Right kidney (tissue), 1 donor: Measurements from ENCODE around the gene SLC39A12.

Source experiments
- DNase-seq: peaks from one replicate; pipeline ENCODE4 v3.0.0-alpha.2; 2016

The SLC39A12 gene

DNA sequence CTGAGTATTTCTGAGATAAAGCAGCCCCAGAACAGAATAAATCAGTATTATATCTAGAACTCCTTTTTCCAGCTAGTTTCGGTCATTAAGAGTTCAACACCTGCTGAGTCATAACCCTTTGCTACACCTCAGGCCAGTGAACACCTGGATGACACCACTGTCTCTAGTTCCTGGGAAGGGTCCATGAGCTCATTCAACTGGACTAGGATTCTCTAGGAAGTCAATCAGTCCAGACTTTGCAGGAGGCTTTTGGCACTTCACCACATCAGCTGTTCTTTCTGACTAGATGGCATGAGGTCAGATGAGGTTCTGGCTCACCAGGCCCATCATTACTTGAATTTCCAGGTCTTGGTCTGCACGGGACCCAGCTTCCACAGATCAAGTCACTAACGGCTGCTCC lies 11.7 kb downstream of the SLC39A12 start:
- no peak for DNase-seq

GRCh38 chr10:17965649-17966235 lies 14.0 kb downstream of the SLC39A12 start:
- DNase-seq = no peak

- no peak for DNase-seq
Measured at GRCh38 chr10:17974505-17974904, 22.8 kb downstream of the SLC39A12 start.

DNA sequence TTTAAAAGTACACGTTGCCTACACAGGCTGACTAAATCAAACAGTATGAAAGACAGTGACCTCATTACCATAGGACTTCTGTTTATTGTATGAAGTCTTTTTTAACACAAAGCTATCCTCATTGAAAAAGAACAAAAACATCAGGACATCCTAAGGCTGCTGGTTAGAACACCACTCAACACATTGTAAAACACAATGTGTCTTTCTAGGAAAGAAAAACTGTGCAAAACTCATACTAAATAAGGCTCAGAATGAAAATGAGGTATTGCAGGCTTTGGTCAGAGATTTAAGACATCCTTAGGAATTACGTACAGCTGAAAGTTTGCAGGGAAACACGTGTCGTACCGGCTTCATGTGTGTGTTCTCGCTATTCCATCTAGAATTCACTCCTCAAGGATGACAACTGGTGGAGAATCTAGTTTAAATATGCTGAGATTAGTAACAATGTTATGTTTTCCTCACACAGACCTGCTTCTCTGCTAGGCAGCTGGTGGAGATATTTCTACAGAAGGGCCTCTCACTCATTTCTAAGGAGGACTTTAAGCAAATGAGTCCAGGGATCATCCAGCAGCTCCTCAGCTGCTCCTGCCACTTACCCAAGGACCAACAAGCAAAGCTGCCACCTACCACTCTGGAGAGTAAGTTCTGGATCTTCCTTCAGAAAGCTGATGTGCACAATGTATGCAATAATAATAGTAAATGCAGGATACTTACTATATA lies 29.3 kb downstream of the SLC39A12 start:
- no peak for DNase-seq

- DNase-seq = no peak
Measured at GRCh38 chr10:17981766-17982380, 30.2 kb downstream of the SLC39A12 start.

DNA sequence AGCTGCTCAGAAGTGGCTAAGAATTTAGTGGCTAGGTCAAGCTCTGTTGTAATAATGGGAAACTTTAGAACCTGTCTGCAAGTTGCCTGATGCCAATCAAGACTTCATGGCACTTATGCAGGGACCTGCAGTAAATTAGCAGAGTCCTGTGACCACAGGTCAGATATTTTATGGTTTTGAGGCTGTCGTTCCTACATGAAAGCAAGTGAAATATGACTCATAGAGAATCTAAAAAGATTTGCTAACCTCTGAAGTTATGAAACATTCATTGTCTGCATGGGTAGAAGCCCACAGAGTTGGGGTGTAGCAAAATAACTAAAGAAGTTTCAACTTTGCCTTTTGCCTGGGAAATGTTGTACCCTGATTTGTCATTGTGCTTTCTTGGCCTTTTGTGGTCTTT lies 32.3 kb downstream of the SLC39A12 start:
- no peak for DNase-seq

- DNase-seq = no peak
Measured at GRCh38 chr10:17984563-17984962, 32.8 kb downstream of the SLC39A12 start.

DNA sequence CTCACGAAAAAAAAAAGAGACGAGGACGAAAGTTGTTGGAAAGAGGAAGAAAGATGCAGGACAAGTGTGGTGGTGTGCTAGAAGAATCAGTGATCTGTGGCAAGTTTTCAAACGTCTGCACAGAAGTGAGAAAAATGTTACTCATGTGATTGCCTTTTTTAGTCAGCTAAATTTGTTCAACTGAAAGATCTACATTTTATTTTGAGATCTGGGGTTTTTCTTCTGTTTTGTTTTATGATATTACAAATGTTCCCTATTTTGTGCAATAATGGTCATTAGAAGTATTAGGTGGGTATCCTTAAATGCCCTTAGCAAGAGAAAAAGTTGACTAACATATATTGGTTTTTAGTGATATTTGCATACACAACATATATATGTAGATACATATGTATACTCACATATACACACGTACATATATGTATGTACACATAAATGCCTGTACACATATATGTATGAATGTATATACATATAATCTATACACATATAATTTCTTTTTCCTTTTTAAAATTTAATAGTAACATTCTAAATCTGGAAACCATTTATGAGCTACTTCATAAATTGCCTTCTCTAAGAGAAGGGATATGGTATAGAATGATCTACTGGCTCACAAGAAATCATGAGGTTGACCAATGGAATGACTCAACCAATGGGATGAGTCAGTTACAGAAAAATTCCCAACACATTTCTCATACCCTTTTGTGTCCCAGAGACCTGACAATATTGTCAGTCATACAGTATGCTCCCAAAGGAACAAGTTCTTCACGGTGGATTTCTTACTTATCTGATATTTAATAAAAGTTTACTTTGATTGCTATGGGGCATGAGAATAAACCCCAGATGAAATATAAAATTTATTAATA lies 38.4 kb downstream of the SLC39A12 start:
- DNase-seq = no peak

DNA sequence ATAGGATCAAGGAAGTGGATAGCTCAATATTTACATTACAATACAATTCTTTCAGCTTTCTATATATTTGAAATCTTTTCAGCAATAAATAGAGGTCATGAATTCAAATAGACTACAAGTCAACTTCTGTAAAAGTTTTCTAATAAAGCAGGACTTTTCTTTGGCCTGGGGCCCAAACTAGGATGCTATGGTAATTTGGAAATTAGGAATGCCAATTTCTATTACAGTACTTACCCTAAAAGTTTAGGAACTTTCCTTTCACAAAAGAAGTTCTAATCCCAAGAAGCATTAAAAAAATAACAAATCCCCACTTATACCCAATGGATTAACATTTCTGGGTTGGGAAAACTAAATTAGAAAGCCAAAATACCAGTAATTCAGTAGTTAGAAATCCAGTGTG lies 40.5 kb downstream of the SLC39A12 start:
- no peak for DNase-seq

DNA sequence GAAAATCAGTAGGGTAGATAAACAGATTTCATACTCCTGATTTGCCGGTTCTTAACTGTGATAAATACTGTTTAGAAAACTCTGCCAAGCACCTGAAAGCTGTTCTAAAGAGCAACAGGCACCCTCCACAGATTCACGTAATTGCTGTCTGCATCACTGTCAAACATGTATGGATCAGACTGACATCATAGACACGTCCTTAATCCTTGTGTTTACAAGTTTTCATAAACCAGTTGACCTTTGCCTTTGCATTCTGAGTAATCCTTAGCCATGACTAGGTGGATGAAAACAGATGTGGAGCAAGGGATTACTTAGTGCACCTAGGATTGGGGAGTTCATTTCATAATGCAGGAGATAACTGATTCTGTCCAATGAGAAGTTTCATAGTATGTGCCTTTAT lies 41.6 kb downstream of the SLC39A12 start:
- DNase-seq = no peak

GRCh38 chr10:18000601-18001000 lies 48.9 kb downstream of the SLC39A12 start:
- DNase-seq = no peak

GRCh38 chr10:18005445-18005780 lies 53.7 kb downstream of the SLC39A12 start:
- no peak for DNase-seq

DNA sequence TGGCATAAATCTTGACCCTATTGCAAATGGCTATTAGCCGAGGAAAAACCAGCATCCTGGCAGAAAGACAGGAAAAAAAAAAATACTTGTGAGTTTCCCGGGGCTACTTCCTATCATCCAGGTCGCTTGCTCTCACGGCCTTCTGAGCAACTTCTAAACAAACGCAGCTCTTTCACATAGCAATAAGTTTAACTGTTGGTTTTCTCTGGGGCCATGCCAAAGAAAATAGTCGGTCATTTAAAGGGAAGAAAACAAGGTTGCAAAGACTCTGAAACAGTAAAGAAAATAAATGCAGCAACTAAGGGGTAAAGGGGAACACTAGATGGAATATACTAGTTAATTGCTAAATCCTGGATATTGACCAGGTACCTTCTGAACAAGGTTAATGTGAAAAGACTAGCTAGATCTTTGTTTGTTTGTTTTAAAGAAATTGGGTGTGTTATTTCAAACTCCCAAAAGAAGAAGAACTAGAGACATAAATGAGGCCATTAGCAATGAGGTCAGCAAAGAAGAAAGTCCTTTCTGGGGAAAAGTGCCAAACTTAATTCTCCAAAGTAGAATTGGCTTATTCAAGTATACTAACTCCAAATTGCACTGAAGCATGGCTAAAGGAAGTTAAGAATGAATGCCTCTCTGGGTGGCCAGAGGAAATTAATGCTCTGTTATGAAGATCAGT lies 54.2 kb downstream of the SLC39A12 start:
- peak; percentile 30 for DNase-seq

DNA sequence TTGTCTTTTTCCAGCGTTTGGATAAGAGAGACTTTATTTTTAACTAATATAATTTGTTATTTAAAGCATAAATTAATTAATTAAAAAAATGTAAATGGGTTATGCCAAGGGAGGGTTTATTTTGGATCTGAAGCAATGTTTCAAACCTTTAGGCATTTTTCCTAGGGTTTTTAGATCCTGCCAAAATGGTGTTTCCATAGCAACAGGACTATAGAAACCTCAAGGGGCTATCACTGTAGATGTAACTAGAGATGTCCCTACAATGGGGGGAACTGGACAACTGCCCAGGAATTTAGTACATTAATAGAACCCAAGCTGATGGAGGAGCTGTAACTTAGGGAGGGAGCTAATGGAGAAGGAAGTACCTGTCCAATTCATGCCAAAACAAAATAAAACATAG lies 57.3 kb downstream of the SLC39A12 start:
- no peak for DNase-seq

DNA sequence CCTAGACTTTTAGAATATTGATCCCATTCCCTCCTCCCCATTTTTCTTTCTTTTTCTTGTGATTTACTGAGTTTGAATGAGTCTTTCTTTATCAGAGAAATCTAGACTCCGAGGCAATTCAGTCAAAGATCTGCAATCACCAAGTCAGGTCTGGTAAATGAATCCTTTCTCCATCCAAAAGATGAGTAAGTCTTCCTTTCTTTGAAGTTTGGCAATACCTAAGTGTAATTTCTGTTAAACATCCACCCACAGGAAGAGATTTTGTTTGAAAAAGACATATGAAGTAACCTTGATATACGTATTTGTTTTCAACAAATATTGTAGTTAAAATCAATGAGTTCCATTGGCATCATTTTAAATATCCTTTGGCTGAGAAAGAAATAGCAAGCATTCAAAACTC lies 58.3 kb downstream of the SLC39A12 start:
- DNase-seq = no peak

DNA sequence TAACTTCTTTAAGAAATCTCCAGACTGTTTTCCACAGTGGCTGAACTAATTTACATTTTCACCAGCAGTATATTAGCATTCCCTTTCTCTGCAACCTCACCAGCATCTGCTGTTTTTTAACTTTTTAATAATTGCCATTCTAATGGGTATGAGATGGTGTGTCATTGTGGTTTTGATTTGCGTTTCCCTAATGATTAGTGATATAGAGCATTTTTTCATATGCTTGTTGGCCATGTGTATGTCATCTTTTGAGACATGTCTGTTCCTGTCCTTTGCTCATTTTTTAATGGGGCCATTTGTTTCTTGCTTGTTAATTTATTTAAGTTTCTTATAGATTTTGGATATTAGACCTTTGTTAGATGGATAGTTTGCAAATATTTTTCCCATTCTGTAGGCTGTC lies 68.8 kb downstream of the SLC39A12 start:
- no peak for DNase-seq

DNA sequence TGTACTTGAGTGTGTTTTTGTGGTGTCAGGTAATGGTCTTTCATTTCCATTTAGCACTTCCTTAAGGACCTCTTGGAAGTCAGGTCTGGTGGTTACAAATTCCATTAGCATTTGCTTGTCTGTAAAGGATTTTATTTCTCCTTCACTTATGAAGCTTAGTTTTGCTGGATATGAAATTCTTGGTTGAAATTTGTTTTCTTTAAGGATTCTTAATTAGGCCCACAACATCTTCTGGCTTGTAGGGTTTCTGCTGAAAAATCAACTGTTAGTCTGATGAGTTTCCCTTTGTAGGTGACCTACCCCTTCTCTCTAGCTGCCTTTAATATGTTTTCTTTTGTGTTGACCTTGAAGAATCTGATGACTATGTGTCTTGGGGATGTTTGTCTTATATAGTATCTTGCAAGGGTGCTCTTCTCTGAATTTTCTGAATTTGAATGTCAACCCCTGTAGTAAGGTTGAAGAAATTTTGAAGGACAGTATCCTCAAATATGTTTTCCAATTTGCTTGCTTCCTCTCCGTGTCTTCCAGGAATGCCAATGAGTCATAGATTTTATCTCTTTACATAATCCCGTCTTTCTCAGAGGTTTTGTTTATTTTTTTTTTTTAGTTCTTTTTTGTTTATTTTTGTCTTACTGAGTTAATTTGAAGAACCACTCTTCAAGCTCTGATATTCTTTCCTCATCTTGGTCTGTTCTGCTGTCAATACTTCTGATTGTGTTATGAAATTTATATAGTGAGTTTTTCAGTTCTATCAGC lies 70.2 kb downstream of the SLC39A12 start:
- DNase-seq = no peak

- no peak for DNase-seq
Measured at GRCh38 chr10:18043148-18044006, 91.7 kb downstream of the SLC39A12 start.

GRCh38 chr10:18044976-18045720 lies 93.4 kb downstream of the SLC39A12 start:
- no peak for DNase-seq

DNA sequence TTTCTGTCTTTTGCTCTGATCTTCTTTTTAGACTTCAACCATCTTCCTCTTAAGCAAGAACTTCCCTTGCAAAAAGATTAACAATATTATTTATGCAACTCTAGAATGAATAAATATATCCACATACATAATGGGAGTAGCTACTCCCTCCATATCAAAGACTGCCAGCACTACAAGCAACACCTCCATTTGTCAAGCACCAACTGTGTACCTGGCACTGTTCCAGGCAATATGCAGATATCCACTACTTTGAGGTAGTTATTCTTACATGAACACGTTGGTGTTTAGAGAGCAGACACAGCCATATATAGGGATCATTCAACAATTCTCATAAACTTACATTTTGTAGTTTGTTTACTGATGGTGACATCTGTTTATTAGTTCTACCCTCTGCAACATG lies 104.9 kb downstream of the SLC39A12 start:
- DNase-seq = no peak
